DOHH2 (cell line): Measurements from ENCODE around the gene ADAMTS12.

ENCODE experiments used
- H3F3A ChIP-seq: fragments of 200-600 bp; sonication (generic), shearing (Covaris generic); 2 replicates; pipeline ENCODE4 v1.6.0; 2016; ENCODE audit warnings: antibody characterized with exemption, mild to moderate bottlenecking; ENCODE audit not compliant: control insufficient read depth, insufficient read depth
- H3K27ac ChIP-seq: fragments of 200-600 bp; sonication (generic); 2 replicates; pipeline ENCODE4 v1.5.1; 2014; ENCODE audit warnings: low read depth, mild to moderate bottlenecking, low read length, moderate library complexity
- H3K27me3 ChIP-seq: fragments of 200-600 bp; sonication (generic); 2 replicates; pipeline ENCODE4 v1.6.1; 2014; ENCODE audit warnings: mild to moderate bottlenecking, low read length, mixed read lengths; ENCODE audit not compliant: control insufficient read depth
- H3K36me3 ChIP-seq: fragments of 200-600 bp; sonication (generic); 2 replicates; pipeline ENCODE4 v1.6.1; 2014; ENCODE audit warnings: mild to moderate bottlenecking, low read length, moderate library complexity, mixed read lengths; ENCODE audit not compliant: control insufficient read depth
- H3K4me1 ChIP-seq: fragments of 200-600 bp; sonication (generic); 2 replicates; pipeline ENCODE4 v1.6.1; 2014; ENCODE audit warnings: mild to moderate bottlenecking, low read length, mixed read lengths; ENCODE audit not compliant: control insufficient read depth
- H3K4me2 ChIP-seq: fragments of 200-600 bp; sonication (generic); 2 replicates; pipeline ENCODE4 v1.6.0; 2014; ENCODE audit warnings: mild to moderate bottlenecking, low read length, moderate library complexity
- H3K4me3 ChIP-seq: fragments of 200-600 bp; sonication (generic); 2 replicates; pipeline ENCODE4 v1.5.1; 2014; ENCODE audit warnings: mild to moderate bottlenecking, low read length, mixed read lengths
- H3K79me2 ChIP-seq: fragments of 200-600 bp; sonication (generic); 2 replicates; pipeline ENCODE4 v1.6.1; 2014; ENCODE audit warnings: mild to moderate bottlenecking, low read length, mixed read lengths; ENCODE audit not compliant: control insufficient read depth
- H3K9me2 ChIP-seq: fragments of 200-600 bp; sonication (generic); replicated peaks from 2 replicates; pipeline ENCODE4 v1.6.1; 2014; ENCODE audit warnings: mild to moderate bottlenecking, low read length, mixed read lengths; ENCODE audit not compliant: control insufficient read depth
- H3K9me3 ChIP-seq: fragments of 200-600 bp; sonication (generic); 2 replicates; pipeline ENCODE4 v1.6.1; 2014; ENCODE audit warnings: antibody characterized with exemption, low read length, mixed read lengths; ENCODE audit not compliant: control insufficient read depth, insufficient read depth
- H4K20me1 ChIP-seq: fragments of 200-600 bp; sonication (generic); 2 replicates; pipeline ENCODE4 v1.6.0; 2014; ENCODE audit warnings: low read depth, mild to moderate bottlenecking, antibody characterized with exemption, low read length, moderate library complexity; ENCODE audit not compliant: control insufficient read depth, insufficient read depth
- CTCF ChIP-seq: fragments of 200-600 bp; sonication (generic); IDR thresholded peaks from one replicate; pipeline ENCODE4 v1.5.1; 2014; ENCODE audit warnings: antibody characterized with exemption, mild to moderate bottlenecking, low read depth, low read length; ENCODE audit not compliant: poor library complexity, severe bottlenecking
- EZH2phosphoT487 ChIP-seq: fragments of 200-600 bp; sonication (generic); IDR thresholded peaks from 2 replicates; pipeline ENCODE4 v1.6.1; 2017; ENCODE audit warnings: borderline replicate concordance, mild to moderate bottlenecking, antibody characterized with exemption, low read length, moderate library complexity, mixed read lengths

The ADAMTS12 gene

GRCh38 chr5:33631786-33632185 is 260.0 kb downstream of the ADAMTS12 start:
- Histone ChIP-seq H3K9me3 (peaks cover 2% of the 10 kb centered on the region; the same call in 1 of the 2 replicates), H3K4me1 (no peaks in the 10 kb centered on the region), H3K9me2 (no peaks in the 10 kb centered on the region), H3K27ac (no peak overlapping the region), H3K27me3 (no peaks in the 10 kb centered on the region), H3K79me2 (no peaks in the 10 kb centered on the region), H4K20me1 (no peaks in the 10 kb centered on the region), H3K4me2 (no peak overlapping the region), H3K36me3 (no peaks in the 10 kb centered on the region), H3K4me3 (no peak overlapping the region), H3F3A (no peaks in the 10 kb centered on the region)
- TF ChIP-seq CTCF (no peak), EZH2phosphoT487 (no peak)

GRCh38 chr5:33631139-33631538 is 260.7 kb downstream of the ADAMTS12 start:
- Histone ChIP-seq H3K4me1 (no peaks in the 10 kb centered on the region), H3K27ac (no peak overlapping the region), H3K9me2 (no peaks in the 10 kb centered on the region), H4K20me1 (no peaks in the 10 kb centered on the region), H3F3A (no peaks in the 10 kb centered on the region), H3K4me2 (no peak overlapping the region), H3K36me3 (no peaks in the 10 kb centered on the region), H3K79me2 (no peaks in the 10 kb centered on the region), H3K9me3 (peaks cover 2% of the 10 kb centered on the region), H3K4me3 (no peak overlapping the region), H3K27me3 (no peaks in the 10 kb centered on the region)
- TF ChIP-seq EZH2phosphoT487 (no peak), CTCF (no peak)

GRCh38 chr5:33629999-33630398 is 261.8 kb downstream of the ADAMTS12 start:
- H3F3A ChIP-seq: no peaks in the 10 kb centered on the region
- H3K27ac ChIP-seq: no peak overlapping the region
- H3K36me3 ChIP-seq: no peaks in the 10 kb centered on the region
- H3K4me2 ChIP-seq: no peak overlapping the region
- no peak for TF ChIP-seq CTCF
- TF ChIP-seq EZH2phosphoT487: no peak
- H3K4me1 ChIP-seq: no peaks in the 10 kb centered on the region
- no peaks in the 10 kb centered on the region for H3K9me2 ChIP-seq
- H3K9me3 ChIP-seq: peaks cover 2% of the 10 kb centered on the region
- no peak overlapping the region for H3K4me3 ChIP-seq
- H4K20me1 ChIP-seq: no peaks in the 10 kb centered on the region
- H3K27me3 ChIP-seq: no peaks in the 10 kb centered on the region
- no peaks in the 10 kb centered on the region for H3K79me2 ChIP-seq

GRCh38 chr5:33628796-33629195 is 263.0 kb downstream of the ADAMTS12 start:
- Histone ChIP-seq H3K9me2 (no peaks in the 10 kb centered on the region), H3K9me3 (peaks cover 2% of the 10 kb centered on the region), H3K27ac (no peak overlapping the region), H3K79me2 (no peaks in the 10 kb centered on the region), H3K4me3 (no peak overlapping the region), H3K27me3 (no peaks in the 10 kb centered on the region), H3K36me3 (no peaks in the 10 kb centered on the region), H3K4me1 (no peaks in the 10 kb centered on the region), H4K20me1 (no peaks in the 10 kb centered on the region), H3F3A (no peaks in the 10 kb centered on the region), H3K4me2 (no peak overlapping the region)
- TF ChIP-seq EZH2phosphoT487 (no peak), CTCF (no peak)
